Adrenal gland (tissue), 12 donors: ENCODE results near the gene ZNF555. TPM values are rescaled to one million over a fixed set of nuclear protein-coding genes. Genes with fewer than 3 reads are reported as not detected.
A peak's percentile ranks its signal among the peaks of the same experiment; 100 is the strongest.
"Not testable (repeated sequence)": the region's sequence is repeated elsewhere in the genome, so short reads cannot be mapped to it uniquely, and the experiment has no call there.

Experiments used
- DNase-seq, 7 donors: peaks; one replicate each; pipeline ENCODE4 v3.0.0-alpha.2; 2019 to 2020
- H3K27ac ChIP-seq, 5 donors: fragments of 200-600 bp; sonication (generic) in 4 of 5; 1 replicate in 3 of 5; 2 replicates in 2 of 5; pipeline versions ENCODE4 v1.5.1 to v1.8.0; 2016 to 2020; ENCODE audit warnings: mild to moderate bottlenecking in 1 of 5
- H3K27me3 ChIP-seq: fragments of 200-600 bp; 2 replicates; pipeline ENCODE4 v1.8.0; 2021
- H3K36me3 ChIP-seq, 2 donors: fragments of 200-600 bp; replicated peaks in 1 of 2; 1 replicate in 1 of 2; 2 replicates in 1 of 2; pipeline versions ENCODE4 v1.5.1 to v1.8.0; 2018 to 2022
- H3K4me1 ChIP-seq, 2 donors: fragments of 200-600 bp; replicated peaks in 1 of 2; 1 replicate in 1 of 2; 2 replicates in 1 of 2; pipeline versions ENCODE4 v1.5.1 to v1.8.0; 2018 to 2021
- H3K4me3 ChIP-seq, 4 donors: fragments of 200-600 bp; sonication (generic) in 3 of 4; one replicate each; pipeline ENCODE4 v1.5.1; 2016 to 2018
- H3K9me3 ChIP-seq, 3 donors: fragments of 200-600 bp; sonication (generic) in 1 of 3; replicated peaks in 1 of 3; 1 replicate in 2 of 3; 2 replicates in 1 of 3; pipeline versions ENCODE4 v1.5.1 to v1.8.0; 2016 to 2021
- POLR2A ChIP-seq, 2 donors: fragments of 450-650 bp; IDR thresholded peaks; one replicate each; pipeline ENCODE4 v1.6.1; 2017; ENCODE audit warnings: antibody characterized with exemption in 2 of 2, mild to moderate bottlenecking in 2 of 2, moderate library complexity in 1 of 2
- WGBS, 4 donors: extraction: QIAGEN DNeasy Blood & Tissue Kit in 2 of 4; methylation state at CpG; one replicate each; pipeline versions ENCODE4 v1.1.5 to v1.1.7; 2013 to 2017; 5-methylcytosine and 5-hydroxymethylcytosine counted together
- intact Hi-C, 2 donors: fragments of 100-400 bp; cut with DNase I; formaldehyde crosslinking; loops; one replicate each; pipeline versions ENCODE4 v1.14.1 to v1.15.0; 2022 to 2023
- polyA plus RNA-seq, 3 donors: library from polyadenylated mRNA; stranded (reverse); fragments of 200-250 nt in 2 of 3; fragments of 350-450 nt in 1 of 3; fragmentation: Illumina TruSeq in 1 of 3; extraction: RNeasy Lipid Tissue Mini Kit (QIAGEN cat#74804) in 1 of 3; gene quantifications; one replicate each; pipeline ENCODE4 v1.2.3, GENCODE V29; 2013 to 2014
- total RNA-seq, 9 donors: library from RNA; depleted of rRNA in 4 of 9; stranded (reverse); fragments of >200 nt in 4 of 9; fragments of 120-200 nt in 1 of 9; fragmentation: NEBNext Ultra II Directional in 1 of 9; extraction: Animal tissue kit (Norgen Biotek cat#: 25700) in 1 of 9; gene quantifications; one replicate each; pipeline versions ENCODE4 v1.1.0 to v1.2.4, GENCODE V29; 2013 to 2023
- TF ChIP-seq, protein P1 (sequence below), 6 experiments: fragments of 450-650 bp in 4 of 6; fragments of 200-600 bp in 2 of 6; sonication (generic) in 1 of 6; IDR thresholded peaks; 1 replicate in 5 of 6; 2 replicates in 1 of 6; pipeline versions ENCODE4 v1.5.1 to v1.8.0; 2016 to 2021; ENCODE audit warnings: antibody characterized with exemption in 6 of 6, mild to moderate bottlenecking in 2 of 6, moderate library complexity in 1 of 6
- donor health status: healthy with polysubstance abuse.
- donor health status: Bipolar disorder and iron deficiency.
- donor health status: DM: yes; HTN: yes; CAD: no.
- donor health status: DM: no; HTN: no; CAD: no.
- donor health status: DM: no; HTN: no; CAD: no.
- donor health status: DM: yes; HTN: yes; CAD: no.

The ZNF555 gene
- total and polyA plus RNA-seq, 12 donors, result 1.9 to 7.2 (median 5.7) TPM

DNA sequence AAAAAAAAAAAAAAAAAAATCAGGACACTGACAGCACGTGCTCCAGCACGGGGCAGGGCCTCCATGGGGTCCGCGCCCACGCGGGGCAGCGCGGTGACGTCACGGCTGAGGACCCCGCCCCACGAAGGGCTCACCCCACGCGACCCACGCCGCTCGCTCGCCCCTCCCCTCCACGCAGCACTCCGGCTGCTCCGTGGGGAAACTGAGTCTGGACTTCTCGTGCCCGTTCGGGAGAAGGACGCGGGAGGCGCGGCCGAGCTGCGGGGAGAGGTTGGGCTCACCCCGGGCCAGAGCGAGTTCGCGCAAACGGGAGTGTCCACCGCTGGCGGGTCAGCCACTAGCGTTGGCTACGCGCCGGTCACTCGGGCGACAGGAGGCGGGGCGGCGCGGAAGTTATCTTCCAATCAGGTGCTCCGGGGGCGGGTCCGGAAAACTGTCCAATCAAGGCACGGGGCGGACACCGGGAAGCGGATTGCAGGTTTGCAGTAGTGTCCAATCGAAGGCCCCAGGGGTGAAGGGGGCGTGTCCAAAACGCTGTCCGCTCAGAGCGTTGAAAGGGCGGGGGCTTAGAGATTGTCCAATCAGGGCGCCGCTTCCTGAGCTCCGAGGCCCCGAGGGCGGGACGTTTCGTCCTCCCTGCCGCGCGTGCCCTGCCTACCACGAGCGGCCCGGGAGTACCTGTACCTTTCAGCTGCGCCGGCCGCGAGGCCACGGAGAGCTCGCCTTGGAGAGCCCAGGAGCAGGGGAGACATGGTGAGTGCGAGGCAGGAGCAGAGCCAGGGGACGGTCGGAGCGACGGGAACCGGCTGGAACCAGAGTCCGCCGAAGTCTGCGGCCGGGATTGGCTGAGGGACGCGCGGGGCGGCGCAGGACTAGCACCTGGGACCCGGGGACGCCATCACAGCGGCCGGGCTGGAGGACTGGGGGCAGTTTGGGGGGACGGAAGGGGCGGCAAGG, 59.3 kb downstream of the ZNF555 start, which contains the start of gene ZNF57:
Gene ZNF57, plus strand, starts transcription at position 633 of the 957 bp plus-strand sequence. Its CDS starts 118 bp downstream, at position 751.
- peak within 1 kb of the TSS; percentile 69 to 98 (median 86) for H3K27ac ChIP-seq
- peaks cover 0 to 10% of the 10 kb centered on the region in 2 donors for H3K4me1 ChIP-seq
- TF ChIP-seq, protein P1, sequence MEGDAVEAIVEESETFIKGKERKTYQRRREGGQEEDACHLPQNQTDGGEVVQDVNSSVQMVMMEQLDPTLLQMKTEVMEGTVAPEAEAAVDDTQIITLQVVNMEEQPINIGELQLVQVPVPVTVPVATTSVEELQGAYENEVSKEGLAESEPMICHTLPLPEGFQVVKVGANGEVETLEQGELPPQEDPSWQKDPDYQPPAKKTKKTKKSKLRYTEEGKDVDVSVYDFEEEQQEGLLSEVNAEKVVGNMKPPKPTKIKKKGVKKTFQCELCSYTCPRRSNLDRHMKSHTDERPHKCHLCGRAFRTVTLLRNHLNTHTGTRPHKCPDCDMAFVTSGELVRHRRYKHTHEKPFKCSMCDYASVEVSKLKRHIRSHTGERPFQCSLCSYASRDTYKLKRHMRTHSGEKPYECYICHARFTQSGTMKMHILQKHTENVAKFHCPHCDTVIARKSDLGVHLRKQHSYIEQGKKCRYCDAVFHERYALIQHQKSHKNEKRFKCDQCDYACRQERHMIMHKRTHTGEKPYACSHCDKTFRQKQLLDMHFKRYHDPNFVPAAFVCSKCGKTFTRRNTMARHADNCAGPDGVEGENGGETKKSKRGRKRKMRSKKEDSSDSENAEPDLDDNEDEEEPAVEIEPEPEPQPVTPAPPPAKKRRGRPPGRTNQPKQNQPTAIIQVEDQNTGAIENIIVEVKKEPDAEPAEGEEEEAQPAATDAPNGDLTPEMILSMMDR (IDR thresholded peaks at IDR 0.05), result no peak
- TF ChIP-seq POLR2A (IDR thresholded peaks at IDR 0.05), result peak in 1 of 2 donors; percentile 78
- 0 to 1% (median 0%) methylated on average over 6 to 100 of the region's 100 CpGs for WGBS, 4 donors
- DNase-seq, result peak; percentile 99 to 100 (median 100)
- intact Hi-C loops, result no loop called here
- no peaks in the 10 kb centered on the region for H3K36me3 ChIP-seq
- peak within 1 kb of the TSS; percentile 58 to 75 (median 72) for H3K4me3 ChIP-seq
- H3K9me3 ChIP-seq, result peaks cover 0 to 6% (median 0%) of the 10 kb centered on the region in 3 donors
- no peaks in the 10 kb centered on the region for H3K27me3 ChIP-seq

DNA sequence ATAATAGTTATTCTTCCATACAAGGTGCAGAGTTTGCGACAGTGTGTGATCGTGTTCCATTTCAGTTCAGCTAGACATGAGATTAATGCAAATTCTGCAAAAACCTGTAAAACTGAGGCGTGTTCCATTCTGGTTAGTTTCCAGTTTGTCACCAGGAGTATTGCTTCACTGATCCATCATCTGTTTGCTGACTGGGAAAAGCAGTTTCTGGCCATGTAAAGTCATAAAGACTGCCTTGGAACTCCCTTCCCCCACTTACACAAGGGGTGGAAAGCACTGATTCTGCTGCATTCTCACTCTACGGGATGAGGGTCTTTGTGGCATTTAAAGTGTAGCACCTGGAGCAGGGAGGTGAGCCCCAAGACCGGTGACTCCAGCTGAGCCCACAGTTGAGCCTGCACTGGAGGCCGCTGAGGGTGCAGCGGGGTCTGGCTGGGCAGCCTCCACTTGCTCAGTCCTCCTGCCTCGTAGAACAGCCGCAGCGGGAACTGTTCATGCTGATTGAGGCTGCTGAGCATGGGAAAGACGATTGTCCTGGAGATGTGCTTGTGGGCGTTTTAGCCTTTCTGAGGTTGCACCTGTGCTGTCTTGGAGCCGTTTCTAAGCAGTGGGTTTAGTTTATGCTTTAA, 61.4 kb downstream of the ZNF555 start:
- Histone ChIP-seq H3K4me1 (peaks cover 0 to 10% of the 10 kb centered on the region in 2 donors), H3K36me3 (no peaks in the 10 kb centered on the region), H3K4me3 (no peak overlapping the region), H3K9me3 (no peaks in the 10 kb centered on the region), H3K27me3 (no peaks in the 10 kb centered on the region), H3K27ac (no peak overlapping the region)
- TF ChIP-seq, protein P1 (IDR thresholded peaks at IDR 0.05), result no peak
- no peak for TF ChIP-seq POLR2A (IDR thresholded peaks at IDR 0.05)
- DNase-seq, result no peak
- WGBS, 4 donors, result 89 to 92% (median 91%) methylated on average over 5 to 13 of the region's 13 CpGs
- intact Hi-C loops, result no loop called here

- DNase-seq, H3K4me3 ChIP-seq, H3K27ac ChIP-seq, H3K36me3 ChIP-seq, H3K9me3 ChIP-seq, intact Hi-C loops, H3K27me3 ChIP-seq: not testable (repeated sequence)
- WGBS, 4 donors, result 92 to 97% (median 95%) methylated on average over 13 of the region's 13 CpGs
- peaks cover 0 to 12% of the 10 kb centered on the region in 2 donors for H3K4me1 ChIP-seq
These were observed 62.1 kb downstream of the ZNF555 start for GRCh38 chr19:2903326-2903725.

- intact Hi-C loops, result no loop called here
- TF ChIP-seq, protein P1 (IDR thresholded peaks at IDR 0.05), result no peak
- TF ChIP-seq POLR2A (IDR thresholded peaks at IDR 0.05), result no peak
- no peaks in the 10 kb centered on the region for H3K36me3 ChIP-seq
- no peaks in the 10 kb centered on the region for H3K9me3 ChIP-seq
- H3K27ac ChIP-seq, result no peak overlapping the region
- WGBS, 4 donors, result 87 to 91% (median 88%) methylated on average over 11 of the region's 11 CpGs
- no peaks in the 10 kb centered on the region for H3K27me3 ChIP-seq
- no peak overlapping the region for H3K4me3 ChIP-seq
- peaks cover 5 to 19% of the 10 kb centered on the region in 2 donors for H3K4me1 ChIP-seq
- peak in 1 of 7 donors; percentile 8 for DNase-seq
These were observed 64.7 kb downstream of the ZNF555 start for GRCh38 chr19:2905918-2906519.
